ENCODE data around the gene TRIM38. TPM values are rescaled to one million over a fixed set of nuclear protein-coding genes. Genes with fewer than 3 reads are reported as not detected.

The TRIM38 gene
- total and polyA plus RNA-seq, 5 experiments from 2014 or later: 4.3 to 29.7 (median 7.4) TPM

GRCh38 chr6:25961619-25962148 is 918 bp upstream of the TRIM38 start:
- Mint-ChIP-seq H3K36me3 (peaks cover 2 to 26% (median 8%) of the 10 kb centered on the region in 3 donors), H3K27me3 (no peaks in the 10 kb centered on the region), H3K4me1 (peaks cover 36 to 82% (median 73%) of the 10 kb centered on the region in 4 donors), H3K9me3 (peaks cover 0 to 9% (median 2%) of the 10 kb centered on the region in 9 donors), H3K27ac (peak overlapping the region; percentile 98 to 100 (median 99)), H3K4me3 (peak overlapping the region; percentile 90 to 100 (median 98))
- peak in 1 of 10 donors; percentile 9 for DNase-seq
- POLR2A ChIA-PET: interaction anchor here (1.0 to 2.7 kb wide), 6 partner anchors 30 to 1906 kb away, joined by 4 to 21 read pairs (median 6); a partner anchor contains a TSS
- ATAC-seq: no peak

- Mint-ChIP-seq H3K27ac (peak overlapping the region; percentile 85 to 100 (median 94)), H3K4me1 (peaks cover 48 to 95% (median 85%) of the 10 kb centered on the region in 4 donors), H3K4me3 (peak overlapping the region; percentile 89 to 100 (median 98)), H3K9me3 (peaks cover 0 to 9% (median 2%) of the 10 kb centered on the region in 9 donors), H3K36me3 (peaks cover 18 to 44% (median 24%) of the 10 kb centered on the region in 3 donors), H3K27me3 (no peaks in the 10 kb centered on the region)
- DNase-seq (no peak), ATAC-seq (no peak)
- POLR2A ChIA-PET: interaction anchor here (0.6 to 2.7 kb wide), 6 partner anchors 28 to 826 kb away, joined by 3 to 21 read pairs (median 6); a partner anchor contains a TSS
Measured at GRCh38 chr6:25963426-25964123, 973 bp downstream of the TRIM38 start.

- H3K9me3 Mint-ChIP-seq: peaks cover 0 to 9% (median 2%) of the 10 kb centered on the region in 9 donors
- no peaks in the 10 kb centered on the region for H3K27me3 Mint-ChIP-seq
- H3K27ac Mint-ChIP-seq: peak overlapping the region in 2 of 10 donors; percentile 52 to 100
- DNase-seq (no peak), ATAC-seq (no peak)
- H3K4me3 Mint-ChIP-seq: peak overlapping the region in 8 of 10 donors; percentile 12 to 100 (median 83)
- peaks cover 46 to 91% (median 82%) of the 10 kb centered on the region in 4 donors for H3K4me1 Mint-ChIP-seq
- peaks cover 18 to 58% (median 32%) of the 10 kb centered on the region in 3 donors for H3K36me3 Mint-ChIP-seq
- POLR2A ChIA-PET: interaction anchor here (1.0 to 2.7 kb wide), 2 partner anchors 9 to 27 kb away, joined by 4 to 12 read pairs; no protein-coding TSS in a partner anchor
Measured at GRCh38 chr6:25965058-25965457, 2.5 kb downstream of the TRIM38 start.

- peaks cover 47 to 85% (median 81%) of the 10 kb centered on the region in 4 donors for H3K4me1 Mint-ChIP-seq
Measured at GRCh38 chr6:25966711-25967110, 4.1 kb downstream of the TRIM38 start.

GRCh38 chr6:25968769-25969168 is 6.2 kb downstream of the TRIM38 start:
- H3K4me3 Mint-ChIP-seq: peak overlapping the region in 9 of 10 donors; percentile 10 to 73 (median 37)
- no peaks in the 10 kb centered on the region for H3K27me3 Mint-ChIP-seq
- ATAC-seq: no peak
- peaks cover 18 to 92% (median 56%) of the 10 kb centered on the region in 3 donors for H3K36me3 Mint-ChIP-seq
- H3K27ac Mint-ChIP-seq: peak overlapping the region in 3 of 10 donors; percentile 17 to 54 (median 45)
- no peaks in the 10 kb centered on the region for H3K9me3 Mint-ChIP-seq
- H3K4me1 Mint-ChIP-seq: peaks cover 38 to 77% (median 74%) of the 10 kb centered on the region in 4 donors
- POLR2A ChIA-PET: interaction anchor here (1.5 kb wide), 2 partner anchors 23 to 52 kb away, joined by 5 to 7 read pairs; a partner anchor contains a TSS
- no peak for DNase-seq

More at GRCh38 chr6:25966711-25967110, 4.1 kb downstream of the TRIM38 start:
- Mint-ChIP-seq H3K4me3 (peak overlapping the region; percentile 38 to 84 (median 78)), H3K9me3 (no peaks in the 10 kb centered on the region), H3K27me3 (no peaks in the 10 kb centered on the region), H3K36me3 (peaks cover 18 to 74% (median 44%) of the 10 kb centered on the region in 3 donors), H3K27ac (peak overlapping the region in 7 of 10 donors; percentile 50 to 79 (median 67))
- POLR2A ChIA-PET: interaction anchor here (1.2 to 2.7 kb wide), 2 partner anchors 20 to 25 kb away, joined by 3 to 12 read pairs; no protein-coding TSS in a partner anchor
- ATAC-seq: no peak
- no peak for DNase-seq

- Mint-ChIP-seq H3K9me3 (no peaks in the 10 kb centered on the region), H3K4me3 (peak overlapping the region in 1 of 10 donors; percentile 1), H3K27me3 (no peaks in the 10 kb centered on the region), H3K4me1 (peaks cover 32 to 61% (median 55%) of the 10 kb centered on the region in 4 donors), H3K36me3 (peaks cover 18 to 95% (median 58%) of the 10 kb centered on the region in 3 donors), H3K27ac (peak overlapping the region in 6 of 10 donors; percentile 19 to 76 (median 48))
- DNase-seq (no peak), ATAC-seq (no peak)
- POLR2A ChIA-PET: no interaction called here
Measured at GRCh38 chr6:25971187-25971821, 8.7 kb downstream of the TRIM38 start.

- no peak for ATAC-seq
- POLR2A ChIA-PET: no interaction called here
Measured at GRCh38 chr6:25972128-25972527, 9.5 kb downstream of the TRIM38 start.

GRCh38 chr6:25972902-25973301 is 10.3 kb downstream of the TRIM38 start:
- H3K27ac Mint-ChIP-seq: peak overlapping the region in 1 of 10 donors; percentile 53
- H3K4me1 Mint-ChIP-seq: peaks cover 24 to 54% (median 47%) of the 10 kb centered on the region in 4 donors
- no peak overlapping the region for H3K4me3 Mint-ChIP-seq
- DNase-seq (no peak), ATAC-seq (no peak)
- POLR2A ChIA-PET: no interaction called here
- no peaks in the 10 kb centered on the region for H3K9me3 Mint-ChIP-seq
- no peaks in the 10 kb centered on the region for H3K27me3 Mint-ChIP-seq
- H3K36me3 Mint-ChIP-seq: peaks cover 5 to 96% (median 49%) of the 10 kb centered on the region in 3 donors

More at GRCh38 chr6:25972128-25972527, 9.5 kb downstream of the TRIM38 start:
- H3K36me3 Mint-ChIP-seq: peaks cover 11 to 95% (median 55%) of the 10 kb centered on the region in 3 donors
- peak overlapping the region in 4 of 10 donors; percentile 15 to 76 (median 32) for H3K27ac Mint-ChIP-seq
- H3K27me3 Mint-ChIP-seq: no peaks in the 10 kb centered on the region
- DNase-seq: no peak
- H3K4me1 Mint-ChIP-seq: peaks cover 29 to 59% (median 49%) of the 10 kb centered on the region in 4 donors
- H3K9me3 Mint-ChIP-seq: no peaks in the 10 kb centered on the region
- no peak overlapping the region for H3K4me3 Mint-ChIP-seq

GRCh38 chr6:25973923-25974555 is 11.4 kb downstream of the TRIM38 start:
- ATAC-seq: no peak
- Mint-ChIP-seq H3K27me3 (no peaks in the 10 kb centered on the region), H3K4me1 (peaks cover 18 to 42% (median 36%) of the 10 kb centered on the region in 4 donors), H3K4me3 (no peak overlapping the region), H3K36me3 (peaks cover 0 to 89% (median 43%) of the 10 kb centered on the region in 3 donors), H3K9me3 (no peaks in the 10 kb centered on the region), H3K27ac (peak overlapping the region in 1 of 10 donors; percentile 63)
- no peak for DNase-seq
- POLR2A ChIA-PET: interaction anchor here (0.7 to 1.0 kb wide), 2 partner anchors 8 to 43 kb away, joined by 3 to 4 read pairs; a partner anchor contains a TSS

GRCh38 chr6:25975923-25976560 is 13.4 kb downstream of the TRIM38 start:
- H3K27me3 Mint-ChIP-seq: no peaks in the 10 kb centered on the region
- DNase-seq (no peak), ATAC-seq (no peak)
- H3K36me3 Mint-ChIP-seq: peaks cover 0 to 84% (median 32%) of the 10 kb centered on the region in 3 donors
- no peaks in the 10 kb centered on the region for H3K9me3 Mint-ChIP-seq
- peak overlapping the region in 6 of 10 donors; percentile 6 to 51 (median 44) for H3K27ac Mint-ChIP-seq
- POLR2A ChIA-PET: interaction anchor here (0.5 to 1.3 kb wide), 3 partner anchors 28 to 1914 kb away, joined by 3 to 8 read pairs (median 5); a partner anchor contains a TSS
- H3K4me1 Mint-ChIP-seq: peaks cover 11 to 30% (median 22%) of the 10 kb centered on the region in 4 donors
- no peak overlapping the region for H3K4me3 Mint-ChIP-seq

- Mint-ChIP-seq H3K27ac (peak overlapping the region in 8 of 10 donors; percentile 14 to 72 (median 38)), H3K9me3 (no peaks in the 10 kb centered on the region), H3K4me3 (no peak overlapping the region), H3K36me3 (peaks cover 0 to 83% (median 28%) of the 10 kb centered on the region in 3 donors), H3K27me3 (no peaks in the 10 kb centered on the region), H3K4me1 (peaks cover 5 to 10% (median 8%) of the 10 kb centered on the region in 4 donors)
- no peak for DNase-seq
- no peak for ATAC-seq
- POLR2A ChIA-PET: no interaction called here
Measured at GRCh38 chr6:25980935-25981334, 18.3 kb downstream of the TRIM38 start.

Measured in naive thymus-derived CD8-positive, alpha-beta T cell (primary cell).